ENCODE measurements around the gene KRT76.

DNA sequence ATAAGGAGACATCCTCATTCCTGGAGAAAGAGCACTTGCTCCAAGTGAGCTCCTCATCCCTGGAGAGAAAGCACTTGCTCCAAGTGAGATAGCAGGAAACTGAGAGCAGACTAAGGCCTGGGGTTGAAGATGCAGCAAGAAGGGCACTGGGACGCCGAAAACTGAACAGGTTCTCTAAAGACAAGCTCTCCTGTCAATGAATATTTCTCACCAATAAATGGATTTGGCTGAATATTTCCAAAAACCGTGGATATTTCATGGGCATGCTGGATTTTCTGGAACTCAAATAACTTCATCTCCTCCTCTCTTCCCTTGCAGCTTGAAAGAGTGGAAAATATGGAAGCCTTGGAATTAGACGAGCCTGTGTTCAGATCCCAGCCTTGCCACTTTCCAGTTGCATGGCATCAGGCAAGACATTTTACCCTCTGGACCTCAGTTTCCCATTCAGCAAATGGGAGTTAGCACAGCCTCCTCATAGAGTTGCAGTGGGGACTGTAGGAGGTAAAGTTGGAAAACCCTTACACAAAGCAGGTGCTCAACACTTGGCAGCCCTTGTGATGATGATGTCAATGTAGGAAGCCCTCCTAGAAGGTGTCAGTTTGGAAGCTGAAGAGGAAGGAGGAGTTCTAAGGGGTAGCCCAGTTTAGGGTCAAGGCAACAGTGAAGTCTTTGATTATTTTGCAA is 4.4 kb upstream of the KRT76 start:
- TF ChIP-seq, protein P1, sequence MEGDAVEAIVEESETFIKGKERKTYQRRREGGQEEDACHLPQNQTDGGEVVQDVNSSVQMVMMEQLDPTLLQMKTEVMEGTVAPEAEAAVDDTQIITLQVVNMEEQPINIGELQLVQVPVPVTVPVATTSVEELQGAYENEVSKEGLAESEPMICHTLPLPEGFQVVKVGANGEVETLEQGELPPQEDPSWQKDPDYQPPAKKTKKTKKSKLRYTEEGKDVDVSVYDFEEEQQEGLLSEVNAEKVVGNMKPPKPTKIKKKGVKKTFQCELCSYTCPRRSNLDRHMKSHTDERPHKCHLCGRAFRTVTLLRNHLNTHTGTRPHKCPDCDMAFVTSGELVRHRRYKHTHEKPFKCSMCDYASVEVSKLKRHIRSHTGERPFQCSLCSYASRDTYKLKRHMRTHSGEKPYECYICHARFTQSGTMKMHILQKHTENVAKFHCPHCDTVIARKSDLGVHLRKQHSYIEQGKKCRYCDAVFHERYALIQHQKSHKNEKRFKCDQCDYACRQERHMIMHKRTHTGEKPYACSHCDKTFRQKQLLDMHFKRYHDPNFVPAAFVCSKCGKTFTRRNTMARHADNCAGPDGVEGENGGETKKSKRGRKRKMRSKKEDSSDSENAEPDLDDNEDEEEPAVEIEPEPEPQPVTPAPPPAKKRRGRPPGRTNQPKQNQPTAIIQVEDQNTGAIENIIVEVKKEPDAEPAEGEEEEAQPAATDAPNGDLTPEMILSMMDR (IDR thresholded peaks at IDR 0.05; ENCODE audit: insufficient read depth, low read length) = no peak
- no peak for TF ChIP-seq REST (IDR thresholded peaks at IDR 0.05; ENCODE audit: insufficient replicate concordance, low read depth)
- TF ChIP-seq POLR2AphosphoS5 (IDR thresholded peaks at IDR 0.05; ENCODE audit: low read depth) = no peak
- TF ChIP-seq GABPA (IDR thresholded peaks at IDR 0.05; ENCODE audit: low read depth) = no peak

Data from HL-60 (cell line).